Measurements from ENCODE around the gene RBM33. TPM values are rescaled to one million over a fixed set of nuclear protein-coding genes. Genes with fewer than 3 reads are reported as not detected.

The RBM33 gene
- total and polyA plus RNA-seq, 10 of the 15 experiments (the other 5 are each of a cell fraction or from before 2014, with no cell fraction given) = 4.7 to 67.2 (median 24.3) TPM

DNA sequence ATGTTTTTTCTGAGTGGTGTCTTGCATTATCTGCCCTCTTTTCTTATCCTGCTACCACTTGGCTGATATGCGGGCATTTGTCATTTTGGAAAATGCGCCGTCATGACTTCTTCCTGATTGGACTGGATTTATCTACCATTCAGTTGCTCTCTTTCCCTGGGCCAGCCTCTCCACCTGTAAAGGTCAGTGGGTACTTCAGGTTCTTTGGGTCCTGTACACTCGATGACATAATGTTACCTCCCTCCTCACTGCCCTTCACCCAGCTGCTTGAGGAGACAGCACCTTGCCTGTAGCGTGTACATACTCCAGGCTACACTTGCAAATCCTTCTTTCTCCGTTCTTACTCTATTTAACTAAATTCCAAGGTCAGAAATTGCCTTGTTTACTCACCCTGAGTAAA lies 83.7 kb downstream of the RBM33 start (continued):
- TF ChIP-seq, protein P1, sequence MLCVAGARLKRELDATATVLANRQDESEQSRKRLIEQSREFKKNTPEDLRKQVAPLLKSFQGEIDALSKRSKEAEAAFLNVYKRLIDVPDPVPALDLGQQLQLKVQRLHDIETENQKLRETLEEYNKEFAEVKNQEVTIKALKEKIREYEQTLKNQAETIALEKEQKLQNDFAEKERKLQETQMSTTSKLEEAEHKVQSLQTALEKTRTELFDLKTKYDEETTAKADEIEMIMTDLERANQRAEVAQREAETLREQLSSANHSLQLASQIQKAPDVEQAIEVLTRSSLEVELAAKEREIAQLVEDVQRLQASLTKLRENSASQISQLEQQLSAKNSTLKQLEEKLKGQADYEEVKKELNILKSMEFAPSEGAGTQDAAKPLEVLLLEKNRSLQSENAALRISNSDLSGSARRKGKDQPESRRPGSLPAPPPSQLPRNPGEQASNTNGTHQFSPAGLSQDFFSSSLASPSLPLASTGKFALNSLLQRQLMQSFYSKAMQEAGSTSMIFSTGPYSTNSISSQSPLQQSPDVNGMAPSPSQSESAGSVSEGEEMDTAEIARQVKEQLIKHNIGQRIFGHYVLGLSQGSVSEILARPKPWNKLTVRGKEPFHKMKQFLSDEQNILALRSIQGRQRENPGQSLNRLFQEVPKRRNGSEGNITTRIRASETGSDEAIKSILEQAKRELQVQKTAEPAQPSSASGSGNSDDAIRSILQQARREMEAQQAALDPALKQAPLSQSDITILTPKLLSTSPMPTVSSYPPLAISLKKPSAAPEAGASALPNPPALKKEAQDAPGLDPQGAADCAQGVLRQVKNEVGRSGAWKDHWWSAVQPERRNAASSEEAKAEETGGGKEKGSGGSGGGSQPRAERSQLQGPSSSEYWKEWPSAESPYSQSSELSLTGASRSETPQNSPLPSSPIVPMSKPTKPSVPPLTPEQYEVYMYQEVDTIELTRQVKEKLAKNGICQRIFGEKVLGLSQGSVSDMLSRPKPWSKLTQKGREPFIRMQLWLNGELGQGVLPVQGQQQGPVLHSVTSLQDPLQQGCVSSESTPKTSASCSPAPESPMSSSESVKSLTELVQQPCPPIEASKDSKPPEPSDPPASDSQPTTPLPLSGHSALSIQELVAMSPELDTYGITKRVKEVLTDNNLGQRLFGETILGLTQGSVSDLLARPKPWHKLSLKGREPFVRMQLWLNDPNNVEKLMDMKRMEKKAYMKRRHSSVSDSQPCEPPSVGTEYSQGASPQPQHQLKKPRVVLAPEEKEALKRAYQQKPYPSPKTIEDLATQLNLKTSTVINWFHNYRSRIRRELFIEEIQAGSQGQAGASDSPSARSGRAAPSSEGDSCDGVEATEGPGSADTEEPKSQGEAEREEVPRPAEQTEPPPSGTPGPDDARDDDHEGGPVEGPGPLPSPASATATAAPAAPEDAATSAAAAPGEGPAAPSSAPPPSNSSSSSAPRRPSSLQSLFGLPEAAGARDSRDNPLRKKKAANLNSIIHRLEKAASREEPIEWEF (IDR thresholded peaks at IDR 0.05; ENCODE audit: insufficient replicate concordance, low read depth, low read length) = no peak
- no peak for TF ChIP-seq KLF5 (IDR thresholded peaks at IDR 0.05; ENCODE audit: partially characterized antibody)
- TF ChIP-seq PML (IDR thresholded peaks at IDR 0.05; ENCODE audit: low read length) = no peak
- TF ChIP-seq KDM1A (IDR thresholded peaks at IDR 0.05; ENCODE audit: borderline replicate concordance) = no peak

DNA sequence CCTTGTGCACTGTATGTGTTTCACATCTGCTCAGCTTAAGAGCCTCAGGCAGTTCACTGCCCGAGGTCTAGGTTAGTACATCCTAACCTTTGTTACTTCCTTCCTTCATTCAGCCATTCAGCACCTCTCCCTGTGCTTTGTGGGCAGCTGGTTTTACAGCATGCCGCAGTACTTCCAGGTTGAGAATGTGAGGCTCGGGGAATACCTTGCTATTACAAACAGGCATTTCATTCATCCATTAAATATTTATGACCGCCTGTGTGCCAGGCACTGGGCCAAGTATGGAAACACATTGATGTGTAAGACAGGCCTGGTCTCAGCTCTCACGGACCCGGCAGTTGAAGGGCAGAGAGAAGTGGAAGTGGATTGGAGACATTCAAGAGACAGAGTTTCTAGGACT lies 85.4 kb downstream of the RBM33 start:
- Histone ChIP-seq H3K27ac (ENCODE audit: control insufficient read depth, insufficient read depth) (no peak overlapping the region), H3K9ac (ENCODE audit: control insufficient read depth, insufficient read depth, low read length) (no peak overlapping the region), H3K4me1 (ENCODE audit: control insufficient read depth, insufficient read depth, low read length) (peaks cover 18% of the 10 kb centered on the region), H3K36me3 (ENCODE audit: control insufficient read depth in 2 of 2, insufficient read depth in 2 of 2, low read length in 1 of 2) (peaks cover 10 to 32% of the 10 kb centered on the region in 2 experiments), H3K9me3 (replicated peaks; ENCODE audit: control insufficient read depth, insufficient read depth, low read length) (no peaks in the 10 kb centered on the region; the same call in 1 of the 3 replicates), H3K4me2 (ENCODE audit: control insufficient read depth, insufficient read depth) (no peak overlapping the region), H3K79me2 (ENCODE audit: control insufficient read depth, insufficient read depth, low read length) (peaks cover 39% of the 10 kb centered on the region), H4K20me1 (ENCODE audit: control insufficient read depth, insufficient read depth) (no peaks in the 10 kb centered on the region), H2AFZ (ENCODE audit: control insufficient read depth, low read depth, low read length) (no peak overlapping the region), H3K4me3 (no peak overlapping the region), H3K27me3 (replicated peaks in 1 of 2; ENCODE audit: control insufficient read depth in 2 of 2, insufficient read depth in 2 of 2, low read length in 1 of 2) (no peaks in the 10 kb centered on the region)
- in situ Hi-C loops (cut with MboI) (loop anchor here (5.0 kb wide), 1 partner anchor 128 kb away; no protein-coding TSS in a partner anchor), intact Hi-C loops (cut with micrococcal nuclease; ENCODE audit: unreplicated experiment) (no loop called here)
- no TSS peak for BruUV-seq (replicated peaks)
- FAIRE-seq (no peak), ATAC-seq (no peak), DNase-seq (ENCODE audit: low read depth, low spot score) (no peak)
- CTCF ChIA-PET = interaction anchor here (1.0 to 14.1 kb wide), 3 partner anchors 11 to 132 kb away, joined by 3 to 192 read pairs (median 5); no protein-coding TSS in a partner anchor
- POLR2A ChIA-PET = no interaction called here
- RAD21 ChIA-PET (ENCODE audit: unreplicated experiment) = interaction anchor here (1.2 kb wide), 1 partner anchor 131 kb away, joined by 5 read pairs; no protein-coding TSS in a partner anchor
- SMC1A ChIA-PET (ENCODE audit: uncharacterized antibody, unreplicated experiment) = interaction anchor here (0.6 to 1.7 kb wide), 3 partner anchors 8 to 131 kb away, joined by 3 to 5 read pairs (median 4); no protein-coding TSS in a partner anchor
- no peak for TF ChIP-seq ZBED1 (IDR thresholded peaks at IDR 0.05; ENCODE audit: borderline replicate concordance)
- TF ChIP-seq, protein P2, sequence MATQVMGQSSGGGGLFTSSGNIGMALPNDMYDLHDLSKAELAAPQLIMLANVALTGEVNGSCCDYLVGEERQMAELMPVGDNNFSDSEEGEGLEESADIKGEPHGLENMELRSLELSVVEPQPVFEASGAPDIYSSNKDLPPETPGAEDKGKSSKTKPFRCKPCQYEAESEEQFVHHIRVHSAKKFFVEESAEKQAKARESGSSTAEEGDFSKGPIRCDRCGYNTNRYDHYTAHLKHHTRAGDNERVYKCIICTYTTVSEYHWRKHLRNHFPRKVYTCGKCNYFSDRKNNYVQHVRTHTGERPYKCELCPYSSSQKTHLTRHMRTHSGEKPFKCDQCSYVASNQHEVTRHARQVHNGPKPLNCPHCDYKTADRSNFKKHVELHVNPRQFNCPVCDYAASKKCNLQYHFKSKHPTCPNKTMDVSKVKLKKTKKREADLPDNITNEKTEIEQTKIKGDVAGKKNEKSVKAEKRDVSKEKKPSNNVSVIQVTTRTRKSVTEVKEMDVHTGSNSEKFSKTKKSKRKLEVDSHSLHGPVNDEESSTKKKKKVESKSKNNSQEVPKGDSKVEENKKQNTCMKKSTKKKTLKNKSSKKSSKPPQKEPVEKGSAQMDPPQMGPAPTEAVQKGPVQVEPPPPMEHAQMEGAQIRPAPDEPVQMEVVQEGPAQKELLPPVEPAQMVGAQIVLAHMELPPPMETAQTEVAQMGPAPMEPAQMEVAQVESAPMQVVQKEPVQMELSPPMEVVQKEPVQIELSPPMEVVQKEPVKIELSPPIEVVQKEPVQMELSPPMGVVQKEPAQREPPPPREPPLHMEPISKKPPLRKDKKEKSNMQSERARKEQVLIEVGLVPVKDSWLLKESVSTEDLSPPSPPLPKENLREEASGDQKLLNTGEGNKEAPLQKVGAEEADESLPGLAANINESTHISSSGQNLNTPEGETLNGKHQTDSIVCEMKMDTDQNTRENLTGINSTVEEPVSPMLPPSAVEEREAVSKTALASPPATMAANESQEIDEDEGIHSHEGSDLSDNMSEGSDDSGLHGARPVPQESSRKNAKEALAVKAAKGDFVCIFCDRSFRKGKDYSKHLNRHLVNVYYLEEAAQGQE (IDR thresholded peaks at IDR 0.05; ENCODE audit: low read depth, low read length) = no peak
- 83% methylated on average over 6 of the region's 6 CpGs for whole genome bisulfite sequencing (ENCODE audit: insufficient coverage, insufficient replicate concordance, low lambda C conversion rate, missing lambda C conversion rate)
